GM12874 (cell line): Measurements from ENCODE around the gene NPL.

Experiments used
- CTCF ChIP-seq: IDR thresholded peaks from 2 replicates; pipeline ENCODE4 v1.5.1; 2011; ENCODE audit warnings: low read depth, mild to moderate bottlenecking, control low read depth, low read length, moderate library complexity; ENCODE audit not compliant: insufficient read depth

NPL gene

DNA sequence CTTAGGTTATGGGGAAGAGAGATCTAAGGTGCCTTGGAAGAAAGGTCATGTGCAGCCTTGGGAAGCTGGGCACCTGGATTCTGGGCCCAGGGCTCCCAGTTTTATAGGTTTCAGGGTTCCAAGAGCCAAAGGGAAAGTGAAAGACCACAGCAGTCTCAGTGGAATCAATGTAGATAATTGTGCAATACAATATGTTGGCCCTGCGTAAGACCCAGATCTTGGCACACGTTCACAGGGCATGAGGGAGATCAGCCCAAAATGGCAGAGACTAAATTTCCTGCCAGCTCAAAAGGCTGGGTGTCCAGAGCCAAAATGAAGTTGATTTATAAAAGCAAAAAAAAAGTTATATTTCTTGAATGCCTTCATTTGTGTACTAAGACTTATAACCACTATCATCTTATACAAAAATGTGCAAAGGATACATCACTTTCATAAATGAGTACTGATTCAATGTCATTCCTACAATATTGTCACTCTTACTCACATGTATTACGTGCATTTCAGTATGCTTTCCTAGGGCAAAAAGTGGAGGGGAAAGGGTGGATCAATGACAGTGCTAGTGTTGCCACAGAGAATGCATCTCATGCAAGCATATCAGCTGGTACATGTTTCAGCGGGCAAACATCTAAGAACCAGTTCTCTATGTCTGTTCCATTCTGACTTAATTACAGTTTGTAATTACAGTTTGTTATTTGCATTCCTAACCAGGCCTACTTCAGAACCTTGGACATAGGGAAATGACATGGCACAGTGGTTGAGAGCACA is 22.5 kb upstream of the NPL start:
- no peak for TF ChIP-seq CTCF

- no peak for TF ChIP-seq CTCF
These were observed 20.6 kb upstream of the NPL start for GRCh38 chr1:182768963-182769362.

DNA sequence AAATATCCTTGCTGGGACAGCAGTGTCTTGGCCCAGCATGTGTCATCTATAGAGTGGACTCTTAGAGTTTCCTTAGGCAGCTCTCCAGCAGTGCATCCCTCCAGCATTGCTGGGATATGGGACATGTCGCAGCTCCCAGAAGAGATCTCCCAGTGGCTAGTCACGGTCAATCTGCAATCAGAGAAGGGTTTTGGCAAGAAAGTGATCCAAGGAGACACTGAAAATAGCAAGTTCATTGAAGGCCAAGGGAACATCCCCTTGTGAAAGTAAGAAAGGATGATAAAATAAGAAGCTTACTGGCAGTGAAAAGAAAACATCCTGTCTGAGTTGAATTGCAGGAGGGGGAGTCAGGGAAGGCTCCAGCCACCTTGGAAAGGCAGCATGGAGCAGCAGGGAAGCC is 19.3 kb upstream of the NPL start:
- TF ChIP-seq CTCF = no peak

- TF ChIP-seq CTCF = no peak
These were observed 18.2 kb upstream of the NPL start for GRCh38 chr1:182771187-182771984.

DNA sequence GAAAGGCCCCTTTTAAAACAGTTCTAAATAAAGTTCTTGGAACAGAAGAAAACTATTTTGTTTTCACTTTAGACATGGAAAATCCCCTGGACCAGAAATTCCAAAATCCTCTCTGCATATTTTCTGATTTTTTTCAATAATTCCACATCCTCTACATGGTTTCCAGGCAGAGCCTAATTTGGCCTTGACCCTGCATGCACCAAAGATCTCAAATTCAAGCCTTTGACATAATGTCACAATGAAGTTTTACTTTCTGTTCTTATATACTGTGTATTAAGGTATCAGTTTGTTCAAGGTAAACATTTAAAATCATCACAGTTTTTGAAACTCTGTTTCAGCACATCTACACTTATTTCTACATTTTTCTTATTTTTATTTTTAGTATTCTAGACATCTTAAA is 12.2 kb upstream of the NPL start:
- TF ChIP-seq CTCF = no peak

DNA sequence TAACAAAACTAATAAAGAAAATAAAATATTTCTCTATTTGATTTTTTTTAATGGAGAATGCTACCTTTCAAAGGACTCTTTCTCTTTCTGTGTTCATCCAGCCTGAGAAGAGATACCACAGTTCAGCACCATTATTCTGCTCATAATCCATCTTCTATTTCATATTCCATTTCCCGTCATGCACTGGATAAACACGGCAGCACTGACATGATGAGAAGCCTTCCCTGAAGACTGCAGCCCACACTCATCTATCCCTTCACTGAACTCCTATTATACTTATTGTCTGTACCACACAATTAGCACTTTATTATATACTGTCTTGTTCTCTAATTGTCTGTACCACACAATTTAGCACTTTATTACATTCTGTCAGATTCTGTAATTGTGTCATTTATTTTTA is 10.7 kb upstream of the NPL start:
- no peak for TF ChIP-seq CTCF

GRCh38 chr1:182779530-182779929 is 10.0 kb upstream of the NPL start:
- no peak for TF ChIP-seq CTCF
